HG03342 (cell line): Measurements from ENCODE around the gene IFNA2.
"Not testable (repeated sequence)": the region's sequence is repeated elsewhere in the genome, so short reads cannot be mapped to it uniquely, and the experiment has no call there.

ENCODE experiments used
- ATAC-seq: cut with Tn5 transposase; IDR thresholded peaks from one replicate; pipeline ENCODE4 v1.9.1; 2021; ENCODE audit warnings: mild to moderate bottlenecking, moderate library complexity; ENCODE audit not compliant: unreplicated experiment

Gene IFNA2

GRCh38 chr9:21383627-21384026 lies 1.6 kb downstream of the IFNA2 start:
- no peak for ATAC-seq

- peak; percentile 96 for ATAC-seq
Observed at GRCh38 chr9:21381448-21382339, 3.5 kb downstream of the IFNA2 start.

GRCh38 chr9:21371467-21371866 lies 13.7 kb downstream of the IFNA2 start:
- not testable (repeated sequence) for ATAC-seq

GRCh38 chr9:21367957-21368356 lies 17.2 kb downstream of the IFNA2 start, which contains the start of gene IFNA13:
Gene IFNA13 (minus strand): TSS chr9:21368057. CDS start chr9:21368010, 47 bp downstream.
- ATAC-seq, result no peak

GRCh38 chr9:21367169-21367568 lies 18.0 kb downstream of the IFNA2 start:
- peak; percentile 98 for ATAC-seq

GRCh38 chr9:21362287-21362686 lies 22.9 kb downstream of the IFNA2 start:
- ATAC-seq, result no peak

GRCh38 chr9:21357479-21358460 lies 27.4 kb downstream of the IFNA2 start:
- ATAC-seq, result peak; percentile 93

GRCh38 chr9:21350787-21351186 lies 34.4 kb downstream of the IFNA2 start, which contains the start of gene IFNA6:
Gene IFNA6 (minus strand): TSS chr9:21350887. CDS start chr9:21350887, 0 bp downstream.
- no peak for ATAC-seq

GRCh38 chr9:21348430-21348970 lies 36.7 kb downstream of the IFNA2 start:
- no peak for ATAC-seq

- no peak for ATAC-seq
Observed at GRCh38 chr9:21340735-21341134, 44.5 kb downstream of the IFNA2 start.

GRCh38 chr9:21336457-21336856 lies 48.7 kb downstream of the IFNA2 start:
- ATAC-seq, result no peak

GRCh38 chr9:21334701-21335632 lies 50.2 kb downstream of the IFNA2 start, which contains the start of gene KLHL9:
Gene KLHL9 (minus strand): TSS chr9:21335404. CDS start chr9:21334859, 545 bp downstream.
- peak; percentile 88 for ATAC-seq
